CD8-positive, alpha-beta memory T cell (primary cell): ENCODE data around the gene ARG2. TPM values are rescaled to one million over a fixed set of nuclear protein-coding genes. Genes with fewer than 3 reads are reported as not detected.
"Not testable (repeated sequence)": the region's sequence is repeated elsewhere in the genome, so short reads cannot be mapped to it uniquely, and the experiment has no call there.

ENCODE experiments used
- CTCF ChIA-PET: fragments of 350-600 bp; sonication (Branson Sonifier 250); formaldehyde crosslinking; loops from one replicate; lab custom pipeline; 2021; ENCODE audit warnings: antibody characterized with exemption; lab: Charles Lee
- POLR2A ChIA-PET: fragments of 350-600 bp; sonication (Branson Sonifier 250); formaldehyde crosslinking; loops from one replicate; lab custom pipeline; 2021; ENCODE audit warnings: antibody characterized with exemption; lab: Charles Lee
- DNase-seq, 5 donors: peaks; one replicate each; pipeline versions ENCODE4 v3.0.0 to v3.0.0-alpha.2; 2020 to 2022; ENCODE audit warnings: mixed read lengths in 1 of 5
- H3K27ac ChIP-seq: one replicate; pipeline ENCODE4 v1.7.0; 2013; ENCODE audit warnings: low read depth, mild to moderate bottlenecking, low read length, moderate library complexity
- H3K27me3 ChIP-seq: 2 replicates; pipeline ENCODE4 v1.7.0; 2013; ENCODE audit warnings: low read length, mild to moderate bottlenecking; ENCODE audit not compliant: insufficient read depth, poor library complexity, severe bottlenecking
- H3K36me3 ChIP-seq: 2 replicates; pipeline ENCODE4 v1.7.0; 2013; ENCODE audit warnings: mild to moderate bottlenecking, low read length, moderate library complexity; ENCODE audit not compliant: insufficient read depth
- H3K4me1 ChIP-seq: 2 replicates; pipeline ENCODE4 v1.7.0; 2013; ENCODE audit warnings: mild to moderate bottlenecking, low read length, moderate library complexity; ENCODE audit not compliant: insufficient read depth
- H3K4me3 ChIP-seq: 2 replicates; pipeline ENCODE4 v1.7.0; 2013; ENCODE audit warnings: mild to moderate bottlenecking, low read length
- H3K9me3 ChIP-seq: 2 replicates; pipeline ENCODE4 v1.7.0; 2013; ENCODE audit warnings: mild to moderate bottlenecking, low read length
- H3K27ac Mint-ChIP-seq, 8 donors: one replicate each; pipeline ENCODE4 v1.8.0; 2020 to 2021; ENCODE audit warnings: mixed read lengths in 8 of 8, mild to moderate bottlenecking in 6 of 8, inconsistent platforms in 3 of 8, moderate library complexity in 3 of 8
- H3K27me3 Mint-ChIP-seq, 2 donors: one replicate each; pipeline ENCODE4 v1.8.0; 2020 to 2021; ENCODE audit warnings: mixed read lengths in 2 of 2, mild to moderate bottlenecking in 1 of 2, moderate library complexity in 1 of 2
- H3K36me3 Mint-ChIP-seq, 3 donors: one replicate each; pipeline ENCODE4 v1.8.0; 2020 to 2021; ENCODE audit warnings: mixed read lengths in 3 of 3, inconsistent platforms in 1 of 3, mild to moderate bottlenecking in 1 of 3
- H3K4me1 Mint-ChIP-seq, 3 donors: one replicate each; pipeline ENCODE4 v1.8.0; 2020 to 2021; ENCODE audit warnings: mixed read lengths in 3 of 3, inconsistent platforms in 1 of 3, mild to moderate bottlenecking in 1 of 3
- H3K4me3 Mint-ChIP-seq, 7 donors: one replicate each; pipeline ENCODE4 v1.8.0; 2020 to 2021; ENCODE audit warnings: mixed read lengths in 7 of 7, mild to moderate bottlenecking in 6 of 7, moderate library complexity in 4 of 7, inconsistent platforms in 2 of 7
- H3K9me3 Mint-ChIP-seq, 5 donors: one replicate each; pipeline ENCODE4 v1.8.0; 2020 to 2022; ENCODE audit warnings: mixed read lengths in 5 of 5, mild to moderate bottlenecking in 3 of 5, moderate library complexity in 2 of 5, inconsistent platforms in 1 of 5
- polyA plus RNA-seq: library from polyadenylated mRNA; unstranded; fragments of 300-500 nt; fragmentation: Illumina TruSeq; gene quantifications from one replicate; pipeline ENCODE4 v1.2.3, GENCODE V29; 2021
- total RNA-seq, 2 experiments: library from RNA; stranded (reverse); gene quantifications; one replicate each; pipeline ENCODE4 v1.2.3, GENCODE V29; 2021

Gene ARG2
- total and polyA plus RNA-seq, 3 experiments from 2014 or later = 1.2 to 2.8 (median 2.3) TPM

- peaks cover 7 to 31% of the 10 kb centered on the region in 2 donors for H3K27me3 Mint-ChIP-seq
- DNase-seq = no peak
- POLR2A ChIA-PET = interaction anchor here (0.6 to 1.1 kb wide), 2 partner anchors 10 to 143 kb away, joined by 4 to 7 read pairs; partner anchors contain the start of gene PIGH
- CTCF ChIA-PET = interaction anchor here (0.6 to 3.0 kb wide), 4 partner anchors 8 to 78 kb away, joined by 3 to 16 read pairs (median 4); partner anchors contain the start of genes ARG2 and PIGH
- no peak overlapping the region for H3K4me3 Mint-ChIP-seq
- Histone ChIP-seq H3K27ac (no peak overlapping the region), H3K9me3 (no peaks in the 10 kb centered on the region), H3K27me3 (no peaks in the 10 kb centered on the region), H3K4me3 (no peak overlapping the region), H3K4me1 (no peaks in the 10 kb centered on the region), H3K36me3 (no peaks in the 10 kb centered on the region)
- H3K36me3 Mint-ChIP-seq = no peaks in the 10 kb centered on the region
- H3K9me3 Mint-ChIP-seq = no peaks in the 10 kb centered on the region
- no peaks in the 10 kb centered on the region for H3K4me1 Mint-ChIP-seq
- H3K27ac Mint-ChIP-seq = no peak overlapping the region
These were observed 9.9 kb upstream of the ARG2 start for GRCh38 chr14:67609642-67610310.

- Histone ChIP-seq H3K9me3 (no peaks in the 10 kb centered on the region), H3K27me3 (no peaks in the 10 kb centered on the region), H3K36me3 (no peaks in the 10 kb centered on the region), H3K4me1 (no peaks in the 10 kb centered on the region), H3K4me3 (no peak overlapping the region), H3K27ac (no peak overlapping the region)
- no peak for DNase-seq
- CTCF ChIA-PET = interaction anchor here (0.9 to 3.0 kb wide), 3 partner anchors 8 to 11 kb away, joined by 3 to 16 read pairs (median 5); partner anchors contain the start of genes ARG2 and PIGH
- Mint-ChIP-seq H3K36me3 (no peaks in the 10 kb centered on the region), H3K9me3 (no peaks in the 10 kb centered on the region), H3K4me3 (no peak overlapping the region), H3K27me3 (peaks cover 7 to 32% of the 10 kb centered on the region in 2 donors), H3K4me1 (no peaks in the 10 kb centered on the region), H3K27ac (no peak overlapping the region)
- POLR2A ChIA-PET = no interaction called here
These were observed 9.2 kb upstream of the ARG2 start for GRCh38 chr14:67610491-67610890.

- H3K36me3 ChIP-seq = no peaks in the 10 kb centered on the region
- Mint-ChIP-seq H3K27me3 (peaks cover 5 to 10% of the 10 kb centered on the region in 2 donors), H3K4me1 (peaks cover 20 to 26% (median 22%) of the 10 kb centered on the region in 3 donors), H3K4me3 (peak overlapping the region; percentile 64 to 91 (median 88)), H3K9me3 (no peaks in the 10 kb centered on the region), H3K36me3 (peaks cover 0 to 5% (median 0%) of the 10 kb centered on the region in 3 donors), H3K27ac (peak overlapping the region; percentile 10 to 99 (median 97))
- peak in 3 of 5 donors; percentile 53 to 77 (median 62) for DNase-seq
- ChIA-PET CTCF (interaction anchor here (0.6 to 3.7 kb wide), 25 partner anchors 9 to 1203 kb away, joined by 3 to 63 read pairs (median 4); partner anchors contain the start of genes PIGH, RDH11 and RDH12), POLR2A (interaction anchor here (0.6 to 1.5 kb wide), 3 partner anchors 16 to 86 kb away, joined by 3 to 6 read pairs (median 5); partner anchors contain the start of gene RDH11)
- no peaks in the 10 kb centered on the region for H3K9me3 ChIP-seq
- no peak overlapping the region for H3K4me3 ChIP-seq
- peak overlapping the region; percentile 90 for H3K27ac ChIP-seq
- no peaks in the 10 kb centered on the region for H3K27me3 ChIP-seq
- peaks cover 31% of the 10 kb centered on the region for H3K4me1 ChIP-seq
These were observed 1.1 kb upstream of the ARG2 start for GRCh38 chr14:67618617-67619063.

GRCh38 chr14:67620217-67620785 is 581 bp downstream of the ARG2 start:
- ChIA-PET CTCF (interaction anchor here (0.7 to 3.7 kb wide), 4 partner anchors 10 to 83 kb away, joined by 3 to 63 read pairs (median 6); partner anchors contain the start of genes PIGH and RDH12), POLR2A (no interaction called here)
- Histone ChIP-seq H3K4me3 (peak overlapping the region; percentile 82), H3K27ac (peak overlapping the region; percentile 90), H3K36me3 (no peaks in the 10 kb centered on the region), H3K4me1 (peaks cover 31% of the 10 kb centered on the region), H3K9me3 (no peaks in the 10 kb centered on the region), H3K27me3 (no peaks in the 10 kb centered on the region)
- Mint-ChIP-seq H3K4me3 (peak overlapping the region; percentile 85 to 93 (median 88)), H3K27me3 (peaks cover 5 to 7% of the 10 kb centered on the region in 2 donors), H3K9me3 (no peaks in the 10 kb centered on the region), H3K4me1 (peaks cover 20 to 26% (median 22%) of the 10 kb centered on the region in 3 donors), H3K36me3 (peaks cover 0 to 5% (median 4%) of the 10 kb centered on the region in 3 donors), H3K27ac (peak overlapping the region in 7 of 8 donors; percentile 48 to 99 (median 97))
- peak in 1 of 5 donors; percentile 51 for DNase-seq

- ChIA-PET POLR2A (no interaction called here), CTCF (no interaction called here)
- Histone ChIP-seq H3K27ac (no peak overlapping the region), H3K36me3 (no peaks in the 10 kb centered on the region), H3K27me3 (no peaks in the 10 kb centered on the region), H3K9me3 (no peaks in the 10 kb centered on the region), H3K4me1 (peaks cover 31% of the 10 kb centered on the region), H3K4me3 (no peak overlapping the region)
- Mint-ChIP-seq H3K4me1 (peaks cover 20 to 26% (median 22%) of the 10 kb centered on the region in 3 donors), H3K36me3 (peaks cover 0 to 5% (median 4%) of the 10 kb centered on the region in 3 donors), H3K27me3 (peaks cover 7% of the 10 kb centered on the region in 2 donors), H3K4me3 (peak overlapping the region in 1 of 7 donors; percentile 14), H3K9me3 (no peaks in the 10 kb centered on the region), H3K27ac (no peak overlapping the region)
- DNase-seq = no peak
These were observed 3.0 kb downstream of the ARG2 start for GRCh38 chr14:67622675-67623074.

GRCh38 chr14:67623114-67623513 is 3.4 kb downstream of the ARG2 start:
- no peaks in the 10 kb centered on the region for H3K9me3 ChIP-seq
- H3K27me3 Mint-ChIP-seq = peaks cover 7% of the 10 kb centered on the region in 2 donors
- no peaks in the 10 kb centered on the region for H3K36me3 ChIP-seq
- ChIA-PET POLR2A (interaction anchor here (0.7 kb wide), 1 partner anchor 440 kb away, joined by 6 read pairs; no protein-coding TSS in a partner anchor), CTCF (no interaction called here)
- DNase-seq = no peak
- no peak overlapping the region for H3K27ac Mint-ChIP-seq
- peaks cover 0 to 5% (median 4%) of the 10 kb centered on the region in 3 donors for H3K36me3 Mint-ChIP-seq
- peaks cover 31% of the 10 kb centered on the region for H3K4me1 ChIP-seq
- no peaks in the 10 kb centered on the region for H3K27me3 ChIP-seq
- H3K4me3 ChIP-seq = no peak overlapping the region
- no peak overlapping the region for H3K27ac ChIP-seq
- peaks cover 20 to 26% (median 22%) of the 10 kb centered on the region in 3 donors for H3K4me1 Mint-ChIP-seq
- no peaks in the 10 kb centered on the region for H3K9me3 Mint-ChIP-seq
- H3K4me3 Mint-ChIP-seq = no peak overlapping the region

- H3K4me1 Mint-ChIP-seq, H3K27me3 Mint-ChIP-seq, H3K4me3 ChIP-seq, H3K36me3 Mint-ChIP-seq, H3K27me3 ChIP-seq, POLR2A ChIA-PET, H3K27ac ChIP-seq, H3K36me3 ChIP-seq, H3K4me3 Mint-ChIP-seq, DNase-seq, H3K27ac Mint-ChIP-seq, H3K9me3 Mint-ChIP-seq, H3K9me3 ChIP-seq, CTCF ChIA-PET: not testable (repeated sequence)
- H3K4me1 ChIP-seq = peaks cover 15% of the 10 kb centered on the region
These were observed 6.4 kb downstream of the ARG2 start for GRCh38 chr14:67626131-67626530.
